ENCODE data around the gene FXYD7. TPM values are rescaled to one million over a fixed set of nuclear protein-coding genes. Genes with fewer than 3 reads are reported as not detected.
A peak's percentile ranks its signal among the peaks of the same experiment; 100 is the strongest.

The FXYD7 gene
- total and polyA plus RNA-seq, 9 of the 15 experiments (the other 6 are each of a cell fraction or from before 2014, with no cell fraction given): 0.10 to 0.80 (median 0.31) TPM; not detected in 3

GRCh38 chr19:35154525-35155406, 11.7 kb downstream of the FXYD7 start, which contains the start of gene FXYD5 (continued):
- TF ChIP-seq, protein P1, sequence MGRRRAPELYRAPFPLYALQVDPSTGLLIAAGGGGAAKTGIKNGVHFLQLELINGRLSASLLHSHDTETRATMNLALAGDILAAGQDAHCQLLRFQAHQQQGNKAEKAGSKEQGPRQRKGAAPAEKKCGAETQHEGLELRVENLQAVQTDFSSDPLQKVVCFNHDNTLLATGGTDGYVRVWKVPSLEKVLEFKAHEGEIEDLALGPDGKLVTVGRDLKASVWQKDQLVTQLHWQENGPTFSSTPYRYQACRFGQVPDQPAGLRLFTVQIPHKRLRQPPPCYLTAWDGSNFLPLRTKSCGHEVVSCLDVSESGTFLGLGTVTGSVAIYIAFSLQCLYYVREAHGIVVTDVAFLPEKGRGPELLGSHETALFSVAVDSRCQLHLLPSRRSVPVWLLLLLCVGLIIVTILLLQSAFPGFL (CRISPR knock-in tag; IDR thresholded peaks at IDR 0.05): no peak
- TF ChIP-seq TFAP4 (CRISPR knock-in tag; IDR thresholded peaks at IDR 0.05; ENCODE audit: borderline replicate concordance) (no peak; the same call in 1 of the 2 replicates), DIDO1 (tag; IDR thresholded peaks at IDR 0.05; ENCODE audit: low read depth) (no peak), SOX6 (IDR thresholded peaks at IDR 0.05) (peak; percentile 57; the same call in 1 of the 2 replicates), ZNF668 (CRISPR knock-in tag; IDR thresholded peaks at IDR 0.05) (no peak), HLTF (IDR thresholded peaks at IDR 0.05) (peak; percentile 84; the same call in 1 of the 2 replicates), HBP1 (CRISPR knock-in tag; IDR thresholded peaks at IDR 0.05) (0 out of 2 replicates have a peak, but pooled peaks have one; percentile 8), HDAC6 (IDR thresholded peaks at IDR 0.05; ENCODE audit: low read depth, low read length) (no peak), RNF2 (IDR thresholded peaks at IDR 0.05) (0 out of 2 replicates have a peak, but pooled peaks have one; percentile 50), CREBBP (IDR thresholded peaks at IDR 0.05; ENCODE audit: low read depth, low read length) (no peak), ZNF766 (CRISPR knock-in tag; conservative IDR thresholded peaks at IDR 0.05) (no peak), RCOR1 (IDR thresholded peaks at IDR 0.05; ENCODE audit: borderline replicate concordance in 1 of 2, low read depth in 2 of 2, low read length in 2 of 2) (peak in 1 of 2 experiments; percentile 75; a peak in 2 of 4 replicates), CREM (IDR thresholded peaks at IDR 0.05; ENCODE audit: low read depth) (peak; percentile 62), EHMT2 (IDR thresholded peaks at IDR 0.05) (no peak), ZNF431 (CRISPR knock-in tag; IDR thresholded peaks at IDR 0.05) (no peak), RAD21 (CRISPR knock-in tag; conservative IDR thresholded peaks at IDR 0.05 in 1 of 2, IDR thresholded peaks at IDR 0.05 in 1 of 2) (peak in 1 of 2 experiments; percentile 22; a peak in 3 of 4 replicates), POU5F1 (IDR thresholded peaks at IDR 0.05; ENCODE audit: borderline replicate concordance, low read depth, low read length, partially characterized antibody) (no peak), ARID1B (IDR thresholded peaks at IDR 0.05) (peak; percentile 71)
- TF ChIP-seq, protein P2, sequence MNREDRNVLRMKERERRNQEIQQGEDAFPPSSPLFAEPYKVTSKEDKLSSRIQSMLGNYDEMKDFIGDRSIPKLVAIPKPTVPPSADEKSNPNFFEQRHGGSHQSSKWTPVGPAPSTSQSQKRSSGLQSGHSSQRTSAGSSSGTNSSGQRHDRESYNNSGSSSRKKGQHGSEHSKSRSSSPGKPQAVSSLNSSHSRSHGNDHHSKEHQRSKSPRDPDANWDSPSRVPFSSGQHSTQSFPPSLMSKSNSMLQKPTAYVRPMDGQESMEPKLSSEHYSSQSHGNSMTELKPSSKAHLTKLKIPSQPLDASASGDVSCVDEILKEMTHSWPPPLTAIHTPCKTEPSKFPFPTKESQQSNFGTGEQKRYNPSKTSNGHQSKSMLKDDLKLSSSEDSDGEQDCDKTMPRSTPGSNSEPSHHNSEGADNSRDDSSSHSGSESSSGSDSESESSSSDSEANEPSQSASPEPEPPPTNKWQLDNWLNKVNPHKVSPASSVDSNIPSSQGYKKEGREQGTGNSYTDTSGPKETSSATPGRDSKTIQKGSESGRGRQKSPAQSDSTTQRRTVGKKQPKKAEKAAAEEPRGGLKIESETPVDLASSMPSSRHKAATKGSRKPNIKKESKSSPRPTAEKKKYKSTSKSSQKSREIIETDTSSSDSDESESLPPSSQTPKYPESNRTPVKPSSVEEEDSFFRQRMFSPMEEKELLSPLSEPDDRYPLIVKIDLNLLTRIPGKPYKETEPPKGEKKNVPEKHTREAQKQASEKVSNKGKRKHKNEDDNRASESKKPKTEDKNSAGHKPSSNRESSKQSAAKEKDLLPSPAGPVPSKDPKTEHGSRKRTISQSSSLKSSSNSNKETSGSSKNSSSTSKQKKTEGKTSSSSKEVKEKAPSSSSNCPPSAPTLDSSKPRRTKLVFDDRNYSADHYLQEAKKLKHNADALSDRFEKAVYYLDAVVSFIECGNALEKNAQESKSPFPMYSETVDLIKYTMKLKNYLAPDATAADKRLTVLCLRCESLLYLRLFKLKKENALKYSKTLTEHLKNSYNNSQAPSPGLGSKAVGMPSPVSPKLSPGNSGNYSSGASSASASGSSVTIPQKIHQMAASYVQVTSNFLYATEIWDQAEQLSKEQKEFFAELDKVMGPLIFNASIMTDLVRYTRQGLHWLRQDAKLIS (CRISPR knock-in tag; IDR thresholded peaks at IDR 0.05): 0 out of 2 replicates have a peak, but pooled peaks have one; percentile 36
